ENCODE measurements around the gene STPG3.
A peak's percentile ranks its signal among the peaks of the same experiment; 100 is the strongest.
"Not testable (repeated sequence)": the region's sequence is repeated elsewhere in the genome, so short reads cannot be mapped to it uniquely, and the experiment has no call there.

STPG3 gene

GRCh38 chr9:137240318-137240840 is 10.7 kb upstream of the STPG3 start:
- H3K9me3 ChIP-seq (ENCODE audit: control insufficient read depth in 2 of 2, low read length in 2 of 2), result no peaks in the 10 kb centered on the region
- peak overlapping the region; percentile 71 to 78 for H3K4me3 ChIP-seq (ENCODE audit: low read length in 2 of 2)
- peak overlapping the region; percentile 72 to 94 for H3K9ac ChIP-seq (ENCODE audit: low read depth in 1 of 2, low read length in 2 of 2)
- no peaks in the 10 kb centered on the region for H3K27me3 ChIP-seq (ENCODE audit: control insufficient read depth in 2 of 2, insufficient read depth in 2 of 2, low read length in 2 of 2)
- H3K4me1 ChIP-seq (ENCODE audit: control insufficient read depth in 2 of 2, insufficient read depth in 2 of 2, low read length in 2 of 2), result peaks cover 52 to 60% of the 10 kb centered on the region in 2 donors
- H3K36me3 ChIP-seq (ENCODE audit: control insufficient read depth in 2 of 2, insufficient read depth in 2 of 2, low read length in 2 of 2), result peaks cover 14 to 19% of the 10 kb centered on the region in 2 donors
- H3K27ac ChIP-seq (ENCODE audit: low read depth in 2 of 2, low read length in 2 of 2), result peak overlapping the region; percentile 99

- H3K9me3 ChIP-seq (ENCODE audit: control insufficient read depth in 2 of 2, low read length in 2 of 2), result no peaks in the 10 kb centered on the region
- H3K9ac ChIP-seq (ENCODE audit: low read depth in 1 of 2, low read length in 2 of 2), result peak within 1 kb of the TSS; percentile 72 to 94
- H3K27me3 ChIP-seq (ENCODE audit: control insufficient read depth in 2 of 2, insufficient read depth in 2 of 2, low read length in 2 of 2), result no peaks in the 10 kb centered on the region
- peak within 1 kb of the TSS; percentile 75 to 85 for H3K4me3 ChIP-seq (ENCODE audit: low read length in 2 of 2)
- peak within 1 kb of the TSS; percentile 99 for H3K27ac ChIP-seq (ENCODE audit: low read depth in 2 of 2, low read length in 2 of 2)
- H3K4me1 ChIP-seq (ENCODE audit: control insufficient read depth in 2 of 2, insufficient read depth in 2 of 2, low read length in 2 of 2), result peaks cover 52 to 60% of the 10 kb centered on the region in 2 donors
- peaks cover 14 to 19% of the 10 kb centered on the region in 2 donors for H3K36me3 ChIP-seq (ENCODE audit: control insufficient read depth in 2 of 2, insufficient read depth in 2 of 2, low read length in 2 of 2)
These were observed 10.1 kb upstream of the STPG3 start, which contains the start of gene TUBB4B for GRCh38 chr9:137240841-137241489. TUBB4B (plus strand) TSS chr9:137241287; CDS start chr9:137241361, 74 bp downstream.

GRCh38 chr9:137241490-137242268 is 9.4 kb upstream of the STPG3 start:
- Histone ChIP-seq H3K4me3 (ENCODE audit: low read length in 2 of 2) (peak overlapping the region; percentile 75 to 85), H3K9me3 (ENCODE audit: control insufficient read depth in 2 of 2, low read length in 2 of 2) (no peaks in the 10 kb centered on the region), H3K36me3 (ENCODE audit: control insufficient read depth in 2 of 2, insufficient read depth in 2 of 2, low read length in 2 of 2) (peaks cover 14 to 19% of the 10 kb centered on the region in 2 donors), H3K9ac (ENCODE audit: low read depth in 1 of 2, low read length in 2 of 2) (peak overlapping the region; percentile 72 to 93), H3K27me3 (ENCODE audit: control insufficient read depth in 2 of 2, insufficient read depth in 2 of 2, low read length in 2 of 2) (no peaks in the 10 kb centered on the region), H3K4me1 (ENCODE audit: control insufficient read depth in 2 of 2, insufficient read depth in 2 of 2, low read length in 2 of 2) (peaks cover 47 to 58% of the 10 kb centered on the region in 2 donors), H3K27ac (ENCODE audit: low read depth in 2 of 2, low read length in 2 of 2) (peak overlapping the region; percentile 92 to 95)

GRCh38 chr9:137242269-137243203 is 8.6 kb upstream of the STPG3 start:
- Histone ChIP-seq H3K4me3 (ENCODE audit: low read length in 2 of 2) (peak overlapping the region; percentile 75 to 85), H3K36me3 (ENCODE audit: control insufficient read depth in 2 of 2, insufficient read depth in 2 of 2, low read length in 2 of 2) (peaks cover 14 to 19% of the 10 kb centered on the region in 2 donors), H3K9me3 (ENCODE audit: control insufficient read depth in 2 of 2, low read length in 2 of 2) (no peaks in the 10 kb centered on the region), H3K9ac (ENCODE audit: low read depth in 1 of 2, low read length in 2 of 2) (peak overlapping the region; percentile 72 to 93), H3K27me3 (ENCODE audit: control insufficient read depth in 2 of 2, insufficient read depth in 2 of 2, low read length in 2 of 2) (no peaks in the 10 kb centered on the region), H3K4me1 (ENCODE audit: control insufficient read depth in 2 of 2, insufficient read depth in 2 of 2, low read length in 2 of 2) (peaks cover 38 to 49% of the 10 kb centered on the region in 2 donors), H3K27ac (ENCODE audit: low read depth in 2 of 2, low read length in 2 of 2) (peak overlapping the region; percentile 92 to 94)

- peaks cover 31 to 42% of the 10 kb centered on the region in 2 donors for H3K4me1 ChIP-seq (ENCODE audit: control insufficient read depth in 2 of 2, insufficient read depth in 2 of 2, low read length in 2 of 2)
- not testable (repeated sequence) for H3K9ac ChIP-seq (ENCODE audit: low read depth in 1 of 2, low read length in 2 of 2); H3K27me3 ChIP-seq (ENCODE audit: control insufficient read depth in 2 of 2, insufficient read depth in 2 of 2, low read length in 2 of 2); H3K27ac ChIP-seq (ENCODE audit: low read depth in 2 of 2, low read length in 2 of 2); H3K9me3 ChIP-seq (ENCODE audit: control insufficient read depth in 2 of 2, low read length in 2 of 2)
- peaks cover 14 to 19% of the 10 kb centered on the region in 2 donors for H3K36me3 ChIP-seq (ENCODE audit: control insufficient read depth in 2 of 2, insufficient read depth in 2 of 2, low read length in 2 of 2)
- H3K4me3 ChIP-seq (ENCODE audit: low read length in 2 of 2), result peak overlapping the region in 1 of 2 donors; percentile 85
These were observed 7.8 kb upstream of the STPG3 start for GRCh38 chr9:137243266-137243625.

GRCh38 chr9:137243626-137244485 is 7.2 kb upstream of the STPG3 start:
- Histone ChIP-seq H3K27me3 (ENCODE audit: control insufficient read depth in 2 of 2, insufficient read depth in 2 of 2, low read length in 2 of 2) (no peaks in the 10 kb centered on the region), H3K9ac (ENCODE audit: low read depth in 1 of 2, low read length in 2 of 2) (no peak overlapping the region), H3K27ac (ENCODE audit: low read depth in 2 of 2, low read length in 2 of 2) (no peak overlapping the region), H3K4me1 (ENCODE audit: control insufficient read depth in 2 of 2, insufficient read depth in 2 of 2, low read length in 2 of 2) (peaks cover 25 to 36% of the 10 kb centered on the region in 2 donors), H3K9me3 (ENCODE audit: control insufficient read depth in 2 of 2, low read length in 2 of 2) (no peaks in the 10 kb centered on the region), H3K4me3 (ENCODE audit: low read length in 2 of 2) (no peak overlapping the region), H3K36me3 (ENCODE audit: control insufficient read depth in 2 of 2, insufficient read depth in 2 of 2, low read length in 2 of 2) (peaks cover 14 to 19% of the 10 kb centered on the region in 2 donors)

GRCh38 chr9:137244486-137245449 is 6.3 kb upstream of the STPG3 start:
- H3K27ac ChIP-seq (ENCODE audit: low read depth in 2 of 2, low read length in 2 of 2), result no peak overlapping the region
- no peak overlapping the region for H3K9ac ChIP-seq (ENCODE audit: low read depth in 1 of 2, low read length in 2 of 2)

GRCh38 chr9:137245450-137246421 is 5.3 kb upstream of the STPG3 start:
- Histone ChIP-seq H3K4me1 (ENCODE audit: control insufficient read depth in 2 of 2, insufficient read depth in 2 of 2, low read length in 2 of 2) (peaks cover 21 to 25% of the 10 kb centered on the region in 2 donors), H3K36me3 (ENCODE audit: control insufficient read depth in 2 of 2, insufficient read depth in 2 of 2, low read length in 2 of 2) (peaks cover 14 to 19% of the 10 kb centered on the region in 2 donors), H3K27ac (ENCODE audit: low read depth in 2 of 2, low read length in 2 of 2) (no peak overlapping the region), H3K4me3 (ENCODE audit: low read length in 2 of 2) (no peak overlapping the region), H3K9me3 (ENCODE audit: control insufficient read depth in 2 of 2, low read length in 2 of 2) (no peaks in the 10 kb centered on the region), H3K27me3 (ENCODE audit: control insufficient read depth in 2 of 2, insufficient read depth in 2 of 2, low read length in 2 of 2) (no peaks in the 10 kb centered on the region), H3K9ac (ENCODE audit: low read depth in 1 of 2, low read length in 2 of 2) (no peak overlapping the region)

More at GRCh38 chr9:137244486-137245449, 6.3 kb upstream of the STPG3 start:
- H3K27me3 ChIP-seq (ENCODE audit: control insufficient read depth in 2 of 2, insufficient read depth in 2 of 2, low read length in 2 of 2), result no peaks in the 10 kb centered on the region
- H3K4me1 ChIP-seq (ENCODE audit: control insufficient read depth in 2 of 2, insufficient read depth in 2 of 2, low read length in 2 of 2), result peaks cover 21 to 31% of the 10 kb centered on the region in 2 donors
- no peak overlapping the region for H3K4me3 ChIP-seq (ENCODE audit: low read length in 2 of 2)
- peaks cover 14 to 19% of the 10 kb centered on the region in 2 donors for H3K36me3 ChIP-seq (ENCODE audit: control insufficient read depth in 2 of 2, insufficient read depth in 2 of 2, low read length in 2 of 2)
- no peaks in the 10 kb centered on the region for H3K9me3 ChIP-seq (ENCODE audit: control insufficient read depth in 2 of 2, low read length in 2 of 2)

Measured in mucosa of rectum (tissue), 2 donors.